HG03342 (cell line): Measurements from ENCODE around the gene SNED1.

Experiments used
- ATAC-seq: cut with Tn5 transposase; IDR thresholded peaks from one replicate; pipeline ENCODE4 v1.9.1; 2021; ENCODE audit warnings: mild to moderate bottlenecking, moderate library complexity; ENCODE audit not compliant: unreplicated experiment

The SNED1 gene

GRCh38 chr2:241142063-241142462 lies 143.6 kb downstream of the SNED1 start:
- ATAC-seq, result no peak

- ATAC-seq, result no peak
Measured at GRCh38 chr2:241142593-241142992, 144.2 kb downstream of the SNED1 start.
